GM19351 (cell line): Measurements from ENCODE around the gene CLBA1.

Experiments used
- ATAC-seq: cut with Tn5 transposase; IDR thresholded peaks from one replicate; pipeline ENCODE4 v1.9.1; 2021; ENCODE audit warnings: mild to moderate bottlenecking, moderate library complexity; ENCODE audit not compliant: unreplicated experiment

CLBA1 gene

DNA sequence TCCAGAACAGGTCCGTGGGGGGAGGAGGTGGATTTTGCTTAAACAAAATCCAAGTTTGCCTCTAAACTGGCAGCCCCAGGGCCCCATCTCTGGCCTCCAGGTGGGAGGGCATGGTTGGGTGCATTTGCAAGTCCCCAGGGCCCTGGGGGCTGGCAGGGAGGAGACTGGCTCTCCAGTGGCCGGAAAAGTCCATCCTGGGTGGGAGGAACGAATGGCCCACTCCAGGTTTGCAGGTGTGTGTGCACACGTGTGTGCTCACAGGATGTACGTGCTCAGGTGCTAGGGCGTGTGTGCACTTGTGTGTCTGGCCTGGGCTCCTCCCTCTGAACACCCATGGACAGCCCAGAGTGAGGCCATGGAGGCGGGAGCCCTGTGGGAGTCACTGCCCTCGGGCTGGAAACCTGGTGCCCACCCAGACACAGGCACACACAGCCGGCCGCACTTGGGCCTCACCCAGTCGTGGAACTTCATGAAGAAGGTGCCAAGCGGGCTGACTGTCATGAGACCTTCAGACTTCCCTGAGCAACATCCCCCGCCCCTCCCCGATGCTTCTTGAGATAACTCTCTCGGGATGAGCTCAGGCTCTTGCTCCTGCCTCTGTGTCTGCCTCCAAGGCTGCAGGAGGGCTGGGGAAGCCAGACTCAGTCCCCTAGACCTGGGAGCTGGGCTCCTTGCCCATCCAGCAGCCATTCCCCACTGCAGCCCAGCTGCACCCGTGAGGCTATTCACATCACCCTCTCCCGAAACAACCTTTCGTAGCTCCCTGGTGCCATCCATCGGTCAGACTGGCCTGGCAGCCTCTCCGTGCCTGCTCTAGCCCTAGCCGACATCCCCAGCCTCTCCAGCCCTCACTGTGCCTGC, 16.8 kb upstream of the CLBA1 start:
- ATAC-seq, result no peak

- no peak for ATAC-seq
These were observed 15.8 kb upstream of the CLBA1 start for GRCh38 chr14:104969741-104970230.

DNA sequence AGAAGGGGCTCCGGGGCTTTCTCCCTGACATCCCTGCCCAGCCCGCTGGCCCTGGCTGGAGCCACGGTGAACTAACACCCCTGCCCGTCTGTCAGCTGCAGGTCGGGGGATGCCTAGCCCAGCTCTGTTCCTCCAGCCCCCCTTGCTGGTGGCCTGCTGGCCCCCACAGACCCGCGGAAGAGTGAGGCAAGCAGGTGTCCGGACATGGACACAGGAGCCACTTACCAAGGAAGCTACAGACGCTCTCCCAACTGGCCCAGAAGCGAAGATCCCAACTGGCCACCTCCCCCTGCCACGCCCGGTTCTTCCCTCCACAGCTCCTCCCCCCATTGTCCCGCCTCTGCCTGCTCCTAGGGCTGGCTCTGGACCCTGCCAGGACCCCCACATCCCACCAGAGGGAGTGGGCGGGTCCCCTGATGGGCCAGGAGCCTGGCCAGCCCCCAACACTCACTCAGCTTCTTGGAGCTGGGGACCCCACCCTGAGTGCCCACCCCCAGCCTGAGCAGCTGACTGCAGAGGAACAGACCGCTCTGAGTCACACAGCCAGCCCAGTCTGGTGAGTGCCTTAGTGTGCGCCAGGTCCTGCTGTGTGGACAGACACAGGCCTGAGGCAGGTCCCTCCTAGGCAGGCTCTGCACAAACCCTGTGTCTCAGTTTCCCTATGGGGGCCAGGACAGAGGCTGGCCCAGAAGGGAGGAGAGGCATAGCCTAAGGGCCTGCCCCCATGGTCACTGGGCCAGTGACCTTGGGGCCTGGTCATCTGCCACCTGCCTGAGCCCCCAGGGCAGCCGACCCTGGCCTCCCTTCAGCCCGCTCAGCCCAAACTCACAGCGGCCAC, 15.1 kb upstream of the CLBA1 start:
- no peak for ATAC-seq

DNA sequence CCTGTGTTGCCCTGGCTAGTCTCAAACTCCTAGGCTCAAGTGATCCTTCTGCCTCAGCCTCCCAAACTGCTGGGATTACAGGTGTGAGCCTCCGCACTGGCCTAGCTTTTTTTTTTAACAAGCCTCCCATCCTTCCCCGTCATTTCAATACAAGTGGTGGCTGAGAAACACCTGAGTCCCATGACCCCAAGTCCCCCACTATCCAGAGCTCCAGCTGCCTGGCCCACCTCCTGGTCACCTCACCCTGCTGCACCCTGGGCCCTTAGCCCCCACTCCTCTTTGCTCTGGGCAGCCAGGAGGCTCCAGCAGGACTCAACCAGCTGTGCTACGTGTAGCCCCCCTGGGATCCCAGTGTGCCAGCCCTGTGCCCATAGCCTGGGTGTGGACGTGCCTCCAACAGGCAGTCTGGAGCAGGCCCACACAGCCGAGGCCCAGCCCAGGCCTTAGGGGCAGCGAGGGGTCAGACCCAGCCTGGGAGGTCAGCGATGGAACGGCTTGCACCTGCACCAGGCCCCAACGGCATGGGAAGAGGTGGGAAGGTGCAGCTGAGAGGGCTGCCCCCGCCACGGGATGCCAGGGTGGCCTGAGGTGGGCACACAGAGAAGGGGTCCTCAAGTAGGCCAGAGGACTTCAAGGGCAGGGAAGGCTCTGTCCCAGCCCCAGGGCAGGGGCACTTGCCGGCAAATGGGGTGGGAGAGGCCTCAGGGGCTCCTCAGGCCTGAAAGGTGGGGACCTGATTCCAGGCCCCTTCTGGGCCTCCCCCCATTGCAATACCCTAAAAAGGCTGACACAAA, 13.9 kb upstream of the CLBA1 start:
- no peak for ATAC-seq

DNA sequence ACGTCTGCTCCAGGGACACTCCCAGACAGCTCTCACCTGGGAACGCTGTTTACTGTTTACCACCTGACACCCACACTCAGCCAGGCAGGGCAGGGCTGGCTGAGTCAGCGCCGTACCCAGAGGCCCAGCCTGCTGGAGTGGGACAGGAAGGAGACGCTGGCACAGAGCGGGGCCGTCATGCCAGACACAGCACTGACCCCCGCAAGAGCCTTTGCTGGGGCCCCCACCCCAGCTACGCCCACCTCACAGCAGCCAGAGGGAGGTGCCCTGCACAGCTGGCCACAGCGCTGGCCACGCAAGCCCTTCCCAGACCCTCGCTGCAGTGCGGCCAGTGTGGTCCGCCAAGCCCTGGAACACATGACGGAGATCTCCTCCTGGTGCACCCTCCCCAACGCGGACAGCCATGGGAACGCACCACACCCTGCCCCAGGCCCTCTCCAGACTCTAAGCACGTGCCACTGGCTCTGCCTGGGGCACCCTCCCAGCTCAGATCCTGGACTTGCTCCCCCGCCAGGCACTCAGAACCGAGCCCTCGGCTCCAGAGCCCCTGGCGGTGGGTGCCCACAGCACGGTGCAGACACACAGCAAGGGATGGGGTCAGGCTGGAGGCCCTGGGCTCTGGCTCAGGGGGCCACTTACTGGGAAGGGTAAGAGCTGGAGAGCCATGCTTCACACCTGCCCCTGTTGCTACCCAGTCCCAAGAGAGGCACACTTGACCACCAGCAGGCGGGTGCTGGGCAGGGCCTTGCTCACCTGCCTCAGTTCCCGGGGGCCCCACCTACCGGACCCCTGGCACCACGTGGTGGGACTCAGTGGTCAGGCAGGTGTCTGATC, 13.1 kb upstream of the CLBA1 start:
- ATAC-seq, result no peak

DNA sequence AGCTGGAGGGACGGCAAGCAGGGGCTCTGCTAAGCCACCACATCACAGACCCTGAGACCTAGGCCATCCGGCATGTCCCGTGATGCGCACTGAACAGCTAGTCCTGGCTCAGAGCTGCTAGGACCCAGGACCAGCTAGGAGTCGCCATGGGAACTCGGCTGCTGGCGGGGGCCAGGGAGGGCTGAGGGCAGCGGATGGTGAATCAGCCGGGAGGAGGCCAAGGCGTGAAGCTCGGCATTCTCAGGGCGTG, 12.5 kb upstream of the CLBA1 start:
- ATAC-seq, result no peak

DNA sequence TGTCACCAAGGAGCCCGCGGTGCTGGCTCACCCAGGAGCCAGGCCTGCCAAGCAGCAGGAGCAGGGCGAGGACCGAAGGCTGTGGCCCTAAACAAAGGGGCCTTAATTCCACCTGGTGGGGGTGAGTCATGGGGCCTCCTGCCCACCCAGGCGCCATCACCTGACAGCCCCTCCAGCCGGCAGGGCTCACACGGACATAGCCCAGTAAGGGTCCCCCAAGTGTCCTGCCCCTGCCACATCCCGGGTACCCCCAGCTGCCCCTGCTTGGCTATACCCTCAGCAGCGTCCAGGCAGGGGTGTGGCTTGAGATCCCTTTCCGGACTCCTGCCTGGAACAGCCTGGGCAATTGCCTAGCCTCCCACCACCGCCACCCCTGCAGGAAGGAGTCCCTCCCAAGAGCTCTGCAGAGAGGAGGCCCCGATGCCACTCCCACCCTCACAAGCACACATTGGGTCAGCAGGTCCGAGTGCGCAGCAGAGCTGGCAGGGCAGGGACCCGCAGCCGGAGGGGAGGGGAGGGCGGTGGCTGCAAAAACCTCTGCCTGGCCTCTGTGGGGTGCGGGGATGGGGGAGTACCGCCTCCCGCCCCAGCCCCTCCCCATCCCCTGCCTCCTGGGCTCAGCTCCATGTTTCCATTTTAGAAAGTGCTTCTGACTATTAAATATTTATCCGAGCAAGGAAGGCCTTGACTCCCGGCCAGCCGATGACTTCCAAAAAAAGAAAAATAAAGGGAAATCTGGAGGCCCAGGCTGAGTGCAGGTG, 12.0 kb upstream of the CLBA1 start:
- ATAC-seq, result no peak

DNA sequence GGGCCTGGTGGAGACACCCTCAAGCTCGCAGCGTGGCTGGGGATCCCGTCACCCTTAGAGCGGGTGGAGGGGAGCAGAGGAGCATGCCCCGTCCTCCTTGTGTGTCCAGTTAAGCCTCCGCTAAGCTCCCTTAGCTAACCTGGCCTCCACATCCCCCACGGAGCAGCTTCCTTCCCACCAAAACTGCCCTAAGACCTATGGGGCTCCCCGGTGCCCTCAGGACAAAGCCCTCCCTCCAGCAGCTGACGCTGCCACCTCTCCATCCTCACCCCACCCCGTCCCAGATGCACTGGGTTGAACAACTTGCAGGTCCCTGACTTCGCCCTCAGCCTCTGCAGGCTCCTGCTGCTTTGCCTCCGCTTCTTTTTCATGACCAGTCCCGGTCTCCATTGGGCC, 11.4 kb upstream of the CLBA1 start:
- ATAC-seq, result no peak

DNA sequence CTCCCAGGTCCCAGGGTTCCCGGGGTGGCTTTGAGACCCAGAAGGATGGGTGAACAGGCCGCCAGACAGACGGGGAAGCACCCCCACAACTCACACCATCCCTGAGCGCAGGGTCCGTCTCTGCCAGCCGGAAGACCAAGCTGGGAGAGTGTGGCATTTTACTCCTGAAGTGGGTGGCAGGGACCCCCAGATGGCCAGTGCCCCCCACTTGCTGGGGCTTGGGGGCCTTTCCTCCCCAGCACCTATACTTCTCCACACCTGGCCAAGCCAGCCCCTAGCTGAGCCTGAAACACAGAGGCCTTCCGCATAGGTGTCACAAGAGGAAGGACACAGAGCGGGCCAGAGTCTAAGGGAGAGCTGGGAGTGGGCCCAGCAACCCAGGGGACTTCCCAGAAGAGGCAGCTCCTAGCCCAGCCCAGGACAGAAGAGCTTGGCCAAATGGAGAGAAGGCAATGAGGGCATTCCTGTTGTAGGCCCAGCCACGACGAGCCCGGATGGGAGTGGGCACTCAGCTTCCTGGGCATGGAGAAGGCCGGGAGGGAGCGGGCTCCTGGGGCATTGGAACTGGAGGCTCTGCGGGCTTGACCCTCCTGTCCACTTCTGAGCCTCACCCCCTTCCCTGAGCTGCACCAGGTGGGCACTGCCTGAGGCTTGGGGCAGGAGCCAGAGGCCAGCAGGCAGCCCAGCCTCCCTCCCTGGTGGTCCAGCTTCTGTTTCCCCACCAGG, 10.8 kb upstream of the CLBA1 start:
- ATAC-seq, result no peak

- no peak for ATAC-seq
These were observed 9.9 kb upstream of the CLBA1 start for GRCh38 chr14:104975481-104976197.

GRCh38 chr14:104976198-104977007, 9.2 kb upstream of the CLBA1 start:
- ATAC-seq, result no peak

- ATAC-seq, result no peak
These were observed 8.4 kb upstream of the CLBA1 start for GRCh38 chr14:104977008-104977680.

GRCh38 chr14:104977681-104978653, 7.6 kb upstream of the CLBA1 start, which contains the start of gene AHNAK2:
TSS of gene AHNAK2 (minus strand) at chr14:104978374. CDS start at chr14:104978237, 137 bp downstream.
- ATAC-seq, result no peak

DNA sequence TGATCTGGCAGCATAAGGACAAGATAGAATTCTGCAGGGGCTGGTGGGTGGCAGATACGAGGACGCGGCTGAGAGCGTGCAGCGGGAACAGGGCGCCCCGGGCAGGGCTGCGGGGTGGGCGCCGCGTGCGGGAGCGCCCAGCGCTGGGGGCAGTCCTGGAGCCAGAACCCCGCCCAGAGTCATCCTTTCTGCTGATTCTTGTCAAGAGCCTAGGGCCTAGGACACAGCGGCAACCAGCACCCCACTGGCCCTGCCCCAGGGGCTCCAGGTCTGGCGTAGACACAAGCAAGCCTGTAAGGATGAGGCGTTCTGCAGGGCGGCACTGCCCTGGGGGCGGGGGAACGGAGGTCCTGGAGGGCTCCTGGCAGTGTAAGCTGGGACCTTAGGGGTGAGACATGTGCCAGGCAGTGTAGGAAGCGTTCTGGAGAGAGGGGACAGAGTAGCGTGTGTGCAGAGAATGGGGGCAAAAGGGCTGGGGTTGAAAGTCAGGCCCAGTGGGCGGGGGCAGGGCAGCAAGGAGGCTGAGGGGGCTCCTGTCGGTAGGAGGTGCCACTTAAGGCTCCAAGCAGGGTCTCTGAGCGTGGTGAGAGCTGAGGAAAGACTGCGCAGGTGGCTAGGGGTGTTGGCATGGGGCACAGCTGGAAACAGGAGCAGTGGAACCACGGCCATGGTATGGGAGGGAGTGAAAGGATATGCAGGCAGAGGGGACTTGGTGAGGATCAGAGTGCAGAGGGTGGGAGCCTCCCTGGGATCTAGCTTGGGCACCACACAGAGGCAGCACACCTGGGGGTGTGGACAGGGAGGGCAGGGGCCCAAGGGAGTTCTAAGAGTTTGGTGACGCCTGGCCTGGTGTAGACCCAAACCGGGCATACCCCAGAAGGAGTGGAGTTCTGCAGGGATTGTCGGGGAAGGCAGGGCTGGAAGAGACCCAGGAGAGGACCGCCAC, 6.6 kb upstream of the CLBA1 start:
- no peak for ATAC-seq
